SH-SY5Y (cell line): ENCODE data around the gene RERE.

ENCODE experiments used
- GATA2 ChIP-seq: IDR thresholded peaks from 2 replicates; pipeline ENCODE4 v1.6.1; 2011; ENCODE audit warnings: mild to moderate bottlenecking, low read depth, low read length
- GATA3 ChIP-seq: IDR thresholded peaks from 2 replicates; pipeline ENCODE4 v1.6.1; 2011; ENCODE audit warnings: low read depth, mild to moderate bottlenecking, low read length, moderate library complexity

DNA sequence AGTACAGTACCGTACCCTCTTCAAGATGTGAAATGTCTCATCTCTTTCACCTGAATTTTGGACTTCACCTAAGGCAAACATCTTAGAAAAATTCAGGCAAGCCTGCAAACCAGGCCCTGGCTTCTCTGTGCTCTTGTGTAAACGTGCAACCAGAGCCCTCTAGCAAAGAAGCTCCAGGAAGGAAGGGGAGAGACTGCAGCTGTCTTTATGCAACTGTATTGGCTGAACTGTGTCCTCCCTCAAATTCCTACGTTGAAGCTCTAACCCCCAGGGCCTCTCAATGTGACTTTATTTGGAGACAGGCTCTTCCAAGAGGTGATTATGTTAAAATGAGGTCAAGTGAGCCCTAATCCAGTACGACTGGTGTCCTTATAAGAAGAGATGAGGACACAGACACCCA is 439.3 kb downstream of the RERE start:
- TF ChIP-seq GATA2 = no peak
- TF ChIP-seq GATA3 = no peak
